ENCODE results near the gene DOCK4.

DNA sequence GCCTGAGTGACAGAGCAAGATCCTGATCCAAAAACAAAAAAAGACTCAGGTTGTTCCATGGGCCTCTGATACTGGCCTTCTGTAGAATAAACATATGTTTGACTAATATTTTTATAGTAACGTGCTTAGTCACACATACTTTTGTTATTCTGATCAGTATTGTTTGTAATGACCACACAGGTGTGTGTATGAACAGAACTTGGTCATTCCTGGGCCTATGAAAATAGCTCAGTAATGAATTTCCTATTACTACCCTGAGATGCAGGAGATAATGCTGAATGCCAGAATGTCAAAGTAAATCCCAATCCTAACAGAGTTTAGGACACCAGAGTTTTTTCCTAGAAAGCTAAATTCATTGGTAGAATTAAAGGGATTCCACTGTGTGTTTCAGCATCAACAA is 108.7 kb downstream of the DOCK4 start:
- TF ChIP-seq, protein P1, sequence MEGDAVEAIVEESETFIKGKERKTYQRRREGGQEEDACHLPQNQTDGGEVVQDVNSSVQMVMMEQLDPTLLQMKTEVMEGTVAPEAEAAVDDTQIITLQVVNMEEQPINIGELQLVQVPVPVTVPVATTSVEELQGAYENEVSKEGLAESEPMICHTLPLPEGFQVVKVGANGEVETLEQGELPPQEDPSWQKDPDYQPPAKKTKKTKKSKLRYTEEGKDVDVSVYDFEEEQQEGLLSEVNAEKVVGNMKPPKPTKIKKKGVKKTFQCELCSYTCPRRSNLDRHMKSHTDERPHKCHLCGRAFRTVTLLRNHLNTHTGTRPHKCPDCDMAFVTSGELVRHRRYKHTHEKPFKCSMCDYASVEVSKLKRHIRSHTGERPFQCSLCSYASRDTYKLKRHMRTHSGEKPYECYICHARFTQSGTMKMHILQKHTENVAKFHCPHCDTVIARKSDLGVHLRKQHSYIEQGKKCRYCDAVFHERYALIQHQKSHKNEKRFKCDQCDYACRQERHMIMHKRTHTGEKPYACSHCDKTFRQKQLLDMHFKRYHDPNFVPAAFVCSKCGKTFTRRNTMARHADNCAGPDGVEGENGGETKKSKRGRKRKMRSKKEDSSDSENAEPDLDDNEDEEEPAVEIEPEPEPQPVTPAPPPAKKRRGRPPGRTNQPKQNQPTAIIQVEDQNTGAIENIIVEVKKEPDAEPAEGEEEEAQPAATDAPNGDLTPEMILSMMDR (optimal IDR thresholded peaks at IDR 0.05 in 1 of 3, IDR thresholded peaks at IDR 0.05 in 1 of 3, conservative IDR thresholded peaks at IDR 0.05 in 1 of 3; ENCODE audit: extremely low read depth in 1 of 3, insufficient read depth in 2 of 3, low read length in 3 of 3): no peak
- TF ChIP-seq EZH2 (IDR thresholded peaks at IDR 0.05; ENCODE audit: low read length): no peak
